GM19397 (cell line): ENCODE measurements around the gene MRGPRG.
"Not testable (repeated sequence)": the region's sequence is repeated elsewhere in the genome, so short reads cannot be mapped to it uniquely, and the experiment has no call there.

Source experiments
- ATAC-seq: cut with Tn5 transposase; IDR thresholded peaks from one replicate; pipeline ENCODE4 v1.9.1; 2021; ENCODE audit warnings: mild to moderate bottlenecking, moderate library complexity; ENCODE audit not compliant: unreplicated experiment

The MRGPRG gene, protein sequence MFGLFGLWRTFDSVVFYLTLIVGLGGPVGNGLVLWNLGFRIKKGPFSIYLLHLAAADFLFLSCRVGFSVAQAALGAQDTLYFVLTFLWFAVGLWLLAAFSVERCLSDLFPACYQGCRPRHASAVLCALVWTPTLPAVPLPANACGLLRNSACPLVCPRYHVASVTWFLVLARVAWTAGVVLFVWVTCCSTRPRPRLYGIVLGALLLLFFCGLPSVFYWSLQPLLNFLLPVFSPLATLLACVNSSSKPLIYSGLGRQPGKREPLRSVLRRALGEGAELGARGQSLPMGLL

DNA sequence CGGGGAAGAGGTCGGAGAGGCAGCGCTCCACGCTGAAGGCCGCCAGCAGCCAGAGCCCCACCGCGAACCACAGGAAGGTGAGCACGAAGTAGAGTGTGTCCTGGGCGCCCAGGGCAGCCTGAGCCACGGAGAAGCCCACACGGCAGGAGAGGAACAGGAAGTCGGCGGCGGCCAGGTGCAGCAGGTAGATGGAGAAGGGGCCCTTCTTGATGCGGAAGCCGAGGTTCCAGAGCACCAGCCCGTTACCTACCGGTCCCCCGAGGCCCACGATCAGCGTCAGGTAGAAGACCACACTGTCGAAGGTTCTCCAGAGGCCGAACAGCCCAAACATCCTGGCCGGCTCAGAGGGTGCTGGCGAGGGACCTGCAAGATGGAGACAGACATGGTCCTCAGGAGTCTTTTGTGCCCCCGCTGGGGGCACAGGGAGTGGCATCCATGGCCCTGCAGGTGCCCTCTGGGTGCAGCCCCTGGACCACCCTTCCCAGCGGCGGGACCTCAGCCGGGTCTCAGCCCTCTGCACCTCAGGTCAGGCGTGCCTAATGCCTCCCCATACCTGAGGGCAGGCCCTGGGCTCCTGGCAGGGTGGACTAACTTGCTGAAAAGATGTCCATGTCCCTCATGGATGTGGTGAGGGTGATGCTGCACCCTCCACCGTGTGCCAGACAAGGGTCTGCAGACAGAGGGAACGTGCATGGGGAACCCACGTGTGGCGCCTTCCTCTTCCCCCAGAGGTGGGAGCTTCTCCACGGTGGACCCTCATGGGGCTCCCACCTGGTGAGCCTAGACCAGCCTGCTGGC lies at the start of gene MRGPRG:
Gene MRGPRG, minus strand, starts transcription at position 331 of the 798 bp plus-strand sequence. Its CDS starts 0 bp downstream, at position 331.
- no peak for ATAC-seq

DNA sequence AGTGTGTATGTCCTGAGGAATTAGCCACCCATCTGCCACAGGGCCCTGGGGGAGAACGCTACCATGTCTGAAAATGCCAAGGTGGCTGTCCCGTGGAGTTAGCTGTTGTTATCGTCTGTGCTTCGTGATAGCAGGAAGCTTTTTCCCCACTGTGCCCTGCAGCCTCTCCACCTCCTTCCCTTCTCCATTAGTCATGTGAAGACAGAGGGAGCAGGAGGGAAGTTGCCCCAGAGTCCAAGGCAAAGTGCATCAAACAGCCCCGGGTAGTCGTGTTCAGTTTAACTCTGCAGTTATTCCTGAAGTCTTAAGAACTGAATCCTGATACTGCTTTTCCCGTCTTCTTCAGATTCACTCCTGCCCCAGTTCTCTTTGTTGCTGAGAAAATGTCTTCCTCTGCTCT lies 43.9 kb upstream of the MRGPRG start:
- ATAC-seq = not testable (repeated sequence)

DNA sequence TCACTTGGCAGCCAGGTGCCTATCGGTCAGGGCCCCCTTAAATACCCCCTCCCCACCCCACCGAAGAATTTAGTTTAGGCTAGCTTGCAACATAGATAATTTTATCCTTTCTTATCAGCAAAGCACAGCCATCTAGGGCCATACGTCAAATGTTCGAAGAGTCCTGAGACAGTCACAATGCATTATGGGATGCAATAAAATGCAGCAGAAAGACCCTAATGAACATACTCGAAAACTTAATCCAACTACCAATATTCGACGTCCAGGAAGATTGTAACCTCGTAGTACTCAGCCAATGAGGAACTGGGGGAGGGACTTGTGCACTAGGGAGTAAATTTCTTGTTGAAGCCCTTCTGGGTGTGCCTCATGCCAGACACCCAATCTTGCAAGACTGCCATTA lies 43.2 kb upstream of the MRGPRG start:
- not testable (repeated sequence) for ATAC-seq

DNA sequence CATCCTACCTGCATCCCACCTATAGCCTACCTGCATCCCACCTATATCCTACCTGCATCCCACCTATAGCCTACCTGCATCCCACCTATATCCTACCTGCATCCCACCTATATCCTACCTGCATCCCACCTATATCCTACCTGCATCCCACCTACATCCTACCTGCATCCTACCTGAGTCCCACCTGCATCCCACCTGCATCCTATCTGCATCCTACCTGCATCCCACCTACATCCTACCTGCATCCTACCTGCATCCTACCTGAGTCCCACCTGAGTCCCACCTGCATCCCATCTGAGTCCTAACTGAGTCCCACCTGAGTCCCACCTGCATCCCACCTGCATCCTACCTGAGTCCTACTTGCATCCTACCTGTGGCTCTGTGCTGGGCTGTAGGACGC lies 38.9 kb upstream of the MRGPRG start:
- ATAC-seq = not testable (repeated sequence)

DNA sequence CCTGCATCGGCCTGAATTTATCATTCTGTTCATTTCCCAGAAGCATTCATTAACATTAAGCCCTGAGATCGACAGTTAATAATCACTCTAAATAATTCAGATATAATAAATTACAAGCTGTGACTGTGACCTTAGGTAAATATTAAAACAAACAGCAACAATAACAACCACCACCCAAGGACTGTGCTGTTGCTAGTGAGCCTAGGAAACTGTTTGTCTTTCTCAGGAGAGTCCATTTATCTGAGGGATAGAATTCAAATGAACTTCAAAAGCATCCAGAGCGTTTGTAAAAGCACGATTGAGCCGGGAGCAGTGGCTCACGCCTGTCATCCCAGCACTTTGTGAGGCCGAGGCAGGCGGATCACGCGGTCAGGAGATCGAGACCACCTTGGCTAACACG lies 36.6 kb upstream of the MRGPRG start:
- ATAC-seq = not testable (repeated sequence)

DNA sequence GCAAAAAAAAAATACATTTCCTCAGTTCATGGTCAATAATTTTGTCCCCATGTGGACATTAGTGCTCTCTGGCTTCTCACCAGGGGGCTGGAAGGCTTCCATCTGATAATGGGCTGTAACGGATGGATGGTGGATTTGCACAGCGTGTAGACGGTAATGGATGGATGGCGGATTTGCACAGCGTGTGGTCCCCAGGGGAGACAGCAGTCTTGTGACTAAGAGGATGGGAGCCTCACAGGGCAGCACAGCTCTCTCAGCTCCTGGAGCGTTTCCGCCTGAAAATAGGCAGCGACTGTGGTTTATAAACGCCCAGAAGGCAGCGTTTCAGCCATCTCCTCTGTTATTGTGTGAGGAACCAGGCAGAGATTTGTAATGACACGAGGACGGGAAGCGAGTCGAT lies 36.2 kb upstream of the MRGPRG start:
- not testable (repeated sequence) for ATAC-seq

DNA sequence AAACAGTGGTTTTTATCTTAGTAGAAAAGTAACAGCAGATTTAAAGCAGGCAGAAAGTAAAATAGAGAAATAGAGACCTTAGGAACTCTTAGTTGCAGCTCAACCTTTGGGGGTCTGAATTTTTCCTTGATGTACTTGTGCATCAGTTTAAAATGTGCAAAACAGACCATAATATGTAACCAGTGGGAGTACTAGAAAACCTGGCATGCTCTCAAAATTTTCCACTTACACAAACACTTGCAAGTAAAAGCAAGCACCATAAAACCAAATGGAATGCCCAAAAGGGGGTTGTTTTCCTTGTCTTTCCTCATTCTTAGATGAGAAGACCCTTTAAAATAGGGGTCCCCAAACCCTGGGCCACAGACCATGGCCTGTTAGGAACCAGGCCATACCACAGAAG lies 26.5 kb upstream of the MRGPRG start:
- ATAC-seq = no peak

DNA sequence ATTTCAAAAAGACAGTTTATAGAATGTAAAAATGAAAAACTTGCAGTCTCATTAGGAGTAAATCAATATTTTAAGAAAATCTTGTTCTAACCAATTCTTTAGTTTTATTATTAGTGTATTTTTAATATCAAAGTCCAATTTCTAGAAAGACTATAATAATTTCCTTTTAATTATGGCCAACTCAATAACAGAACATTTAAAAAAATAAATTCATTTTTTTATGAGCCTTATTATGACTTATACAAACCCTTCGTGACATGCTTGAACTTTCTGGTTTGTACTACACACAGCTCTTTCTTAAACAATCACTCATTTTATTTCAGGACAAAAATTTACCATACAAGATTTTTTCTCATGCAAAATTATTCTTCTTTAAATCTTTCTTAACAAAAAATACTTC lies 25.3 kb upstream of the MRGPRG start:
- ATAC-seq = no peak

DNA sequence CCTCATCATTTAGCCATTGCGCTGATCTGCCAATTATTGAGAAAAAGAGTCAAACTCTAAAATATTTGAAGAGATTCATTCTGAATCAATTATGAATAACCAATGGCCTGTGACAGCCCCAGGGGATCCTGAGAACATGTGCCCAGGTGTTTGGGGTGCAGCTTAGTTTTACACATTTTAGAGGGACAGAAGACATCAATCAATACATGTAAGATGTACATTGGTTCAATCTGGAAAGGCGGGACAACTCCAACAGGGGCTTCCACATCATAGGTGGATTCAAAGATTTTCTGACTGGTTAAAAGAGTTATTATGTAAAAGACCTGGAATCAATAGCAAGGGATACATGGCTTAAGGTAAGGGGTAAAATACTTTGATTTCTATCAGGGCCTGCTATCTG lies 18.5 kb upstream of the MRGPRG start:
- no peak for ATAC-seq

DNA sequence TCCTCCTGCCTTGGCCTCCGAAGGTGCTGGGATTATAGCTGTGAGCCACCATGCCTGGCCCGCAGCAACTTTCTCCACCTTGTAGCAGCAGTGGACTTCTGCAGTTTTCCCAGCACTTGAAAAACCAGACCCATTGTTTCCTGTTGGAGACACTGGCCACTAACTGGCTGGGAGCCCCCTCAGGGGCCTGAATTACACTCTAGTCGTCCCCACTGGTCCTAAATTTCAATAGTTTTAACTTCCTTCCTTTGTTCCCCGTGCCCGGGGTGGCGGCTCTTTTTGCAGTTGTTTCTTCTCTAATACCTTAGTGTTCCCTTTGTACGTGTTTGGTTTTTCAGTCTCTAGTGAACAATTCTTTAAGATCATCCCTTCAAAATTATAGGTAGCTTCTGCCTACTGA lies 16.2 kb upstream of the MRGPRG start:
- no peak for ATAC-seq

DNA sequence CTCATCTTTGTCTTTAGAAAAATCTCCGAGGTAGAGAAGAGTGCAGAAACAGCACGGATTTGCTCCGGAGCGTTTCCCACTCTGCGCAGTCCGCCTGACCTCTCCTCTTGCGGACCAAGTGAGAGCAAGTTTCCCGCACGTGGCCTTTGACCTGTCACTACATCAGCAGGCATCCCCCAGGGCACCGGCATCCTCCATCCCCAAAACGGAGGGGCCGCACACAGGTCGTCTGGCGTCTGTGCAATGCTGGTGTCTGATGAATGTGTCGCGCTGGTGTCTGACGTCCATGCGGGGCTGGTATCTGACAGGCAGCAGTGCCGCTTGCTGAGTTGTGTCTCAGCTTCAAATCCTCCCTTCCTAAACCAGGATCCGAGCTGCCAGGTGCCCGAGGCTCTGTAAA lies 14.3 kb upstream of the MRGPRG start:
- ATAC-seq = no peak

DNA sequence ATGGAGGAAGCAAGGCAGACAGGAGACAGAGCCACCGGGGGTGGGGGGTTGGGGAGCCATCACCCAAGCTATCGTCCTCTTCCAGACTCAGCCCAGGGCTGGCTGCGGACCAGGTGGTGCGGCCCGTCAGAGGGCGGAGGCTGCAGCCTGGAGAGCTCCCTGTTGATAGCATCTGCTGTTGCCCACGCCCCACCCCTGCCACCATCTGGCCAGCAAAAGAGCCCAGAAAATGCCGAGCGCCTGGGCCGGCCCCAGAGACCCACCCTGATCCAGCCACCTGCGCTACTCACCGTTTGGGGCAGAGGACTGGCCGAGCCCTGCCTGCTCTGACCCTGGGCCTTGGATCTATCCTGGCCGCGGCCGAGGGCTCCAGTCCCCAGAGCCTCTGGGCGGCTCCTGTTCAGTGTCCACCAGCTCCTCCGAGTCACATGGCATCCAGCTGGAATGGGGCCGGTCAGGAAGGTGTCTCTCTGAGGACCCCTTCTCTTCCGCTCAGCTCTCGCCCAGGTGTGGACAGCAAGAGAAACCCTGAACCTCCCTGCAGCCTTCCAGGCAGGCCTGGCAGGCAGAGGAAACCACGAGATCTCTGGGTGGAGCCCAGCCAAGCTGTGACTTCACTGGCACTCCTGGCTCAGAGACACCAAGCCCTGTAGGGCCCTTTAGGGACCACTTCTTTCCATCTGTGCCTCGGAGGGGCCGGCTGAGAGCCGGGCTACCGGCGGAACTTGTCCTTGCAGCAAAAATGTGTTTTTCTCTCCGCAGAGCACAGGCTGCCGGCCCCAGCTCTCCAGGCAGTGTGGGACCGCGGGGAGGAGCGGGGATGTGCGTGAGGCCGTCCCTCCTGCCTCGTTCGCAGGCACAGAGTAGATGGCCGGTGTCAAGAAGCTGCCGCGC lies 13.5 kb upstream of the MRGPRG start, which contains the start of gene MRGPRE:
Gene MRGPRE, minus strand, starts transcription at position 567 of the 894 bp plus-strand sequence. CDS start 3,618 bp downstream, outside the sequence.
- no peak for ATAC-seq

DNA sequence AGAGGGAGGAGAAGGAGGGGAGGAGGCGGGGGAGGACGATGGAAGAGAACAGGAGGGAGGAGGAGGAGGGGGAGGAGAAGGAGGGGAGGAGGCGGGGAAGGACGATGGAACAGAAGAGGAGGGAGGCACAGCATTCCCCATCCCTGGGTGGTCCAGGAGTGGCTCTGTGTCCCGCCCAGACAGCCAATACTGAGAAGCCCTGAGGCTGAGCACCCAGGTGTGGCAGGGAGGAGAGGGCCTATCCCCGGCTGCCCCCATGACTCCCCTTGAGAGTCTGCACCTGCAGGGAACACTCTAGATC lies 12.9 kb upstream of the MRGPRG start:
- no peak for ATAC-seq

DNA sequence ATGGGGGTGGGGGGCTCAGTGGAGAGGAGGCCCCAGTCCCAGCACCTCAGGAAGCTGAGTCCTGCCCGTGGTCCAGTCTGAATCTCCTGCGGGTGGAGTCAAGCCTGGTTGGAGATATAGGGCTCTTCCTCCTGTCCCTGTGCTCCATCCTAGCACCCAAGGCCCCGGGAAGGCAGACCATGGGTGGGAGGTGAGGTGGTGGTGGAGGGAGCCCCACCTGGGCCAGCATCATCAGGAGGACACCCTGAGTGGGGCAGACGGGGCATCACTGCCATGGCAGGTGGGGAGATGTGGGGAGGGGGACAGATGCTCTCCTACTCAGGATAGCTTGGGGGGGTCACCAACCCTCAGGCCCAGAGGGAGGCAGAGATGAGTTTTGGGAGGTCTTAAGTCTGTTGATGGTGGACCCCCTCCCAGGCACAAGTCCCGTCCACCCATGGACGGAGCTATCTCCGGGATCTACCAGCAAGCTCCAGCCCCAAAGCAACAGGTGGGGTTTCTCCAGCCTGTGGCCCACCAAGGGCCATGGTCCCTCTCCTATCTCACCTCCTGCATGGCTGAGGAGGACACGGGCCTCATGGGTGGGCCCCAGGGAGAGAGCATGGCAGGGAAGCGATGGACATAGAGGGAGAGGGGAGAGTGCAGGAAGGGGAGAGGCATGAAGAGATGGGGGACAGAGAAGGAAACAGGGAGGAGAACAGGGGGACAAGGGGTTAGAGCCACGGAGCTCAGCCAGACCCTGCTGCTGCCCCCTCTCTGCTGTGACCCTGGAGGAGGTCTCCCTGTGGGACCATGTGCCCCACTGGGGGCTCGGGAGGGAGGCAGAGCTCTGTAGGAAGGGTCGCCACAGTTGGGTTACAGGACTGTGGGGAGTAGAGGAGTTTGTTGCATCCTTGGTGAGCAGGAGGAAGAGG lies 12.3 kb upstream of the MRGPRG start:
- ATAC-seq = no peak

DNA sequence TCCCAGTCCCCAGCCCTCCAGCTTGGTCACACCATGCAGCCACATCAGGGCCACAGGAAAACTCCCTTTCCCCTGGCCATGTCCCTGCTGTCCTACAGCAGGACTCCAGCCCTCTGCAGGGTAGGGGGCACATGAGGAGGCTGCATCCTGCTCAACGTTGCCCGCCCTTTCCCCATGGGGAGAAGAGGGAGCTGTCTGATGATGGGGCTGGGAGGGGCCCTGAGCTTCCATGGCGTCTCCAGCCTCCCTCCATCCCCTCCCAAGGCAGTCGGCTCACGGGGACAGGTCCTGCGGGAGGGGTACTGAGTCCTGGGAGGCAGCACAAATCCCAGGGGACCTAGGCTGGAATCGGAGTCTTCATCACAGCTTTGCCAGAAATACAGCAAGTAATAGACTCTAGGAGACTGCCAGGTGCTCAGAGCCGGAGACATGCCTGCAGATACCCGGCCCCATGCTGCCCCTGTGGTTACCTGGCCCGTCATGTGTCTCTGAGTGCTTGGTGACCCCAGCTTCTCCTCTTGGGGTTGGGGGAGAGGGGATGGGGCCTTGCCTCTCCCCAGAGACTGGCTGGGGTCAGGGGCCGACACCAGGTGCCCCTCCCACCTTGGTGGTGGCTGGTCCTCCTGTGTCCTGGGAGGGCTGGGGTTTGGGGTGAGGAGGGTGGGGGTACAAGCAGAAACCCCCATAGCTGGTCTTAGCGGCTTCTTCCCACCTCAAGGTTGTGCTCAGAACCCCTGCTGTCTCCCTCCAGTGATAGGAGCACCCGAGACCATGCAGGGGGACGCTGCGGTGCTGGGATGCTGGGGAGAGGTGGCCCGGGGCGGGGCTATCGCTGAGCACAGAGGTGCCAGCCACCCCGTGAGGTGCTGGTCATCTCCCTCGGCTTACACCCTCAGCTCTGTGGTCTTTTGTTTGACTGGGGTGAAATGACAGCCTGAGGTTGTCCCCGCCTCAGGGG lies 11.3 kb upstream of the MRGPRG start:
- no peak for ATAC-seq

DNA sequence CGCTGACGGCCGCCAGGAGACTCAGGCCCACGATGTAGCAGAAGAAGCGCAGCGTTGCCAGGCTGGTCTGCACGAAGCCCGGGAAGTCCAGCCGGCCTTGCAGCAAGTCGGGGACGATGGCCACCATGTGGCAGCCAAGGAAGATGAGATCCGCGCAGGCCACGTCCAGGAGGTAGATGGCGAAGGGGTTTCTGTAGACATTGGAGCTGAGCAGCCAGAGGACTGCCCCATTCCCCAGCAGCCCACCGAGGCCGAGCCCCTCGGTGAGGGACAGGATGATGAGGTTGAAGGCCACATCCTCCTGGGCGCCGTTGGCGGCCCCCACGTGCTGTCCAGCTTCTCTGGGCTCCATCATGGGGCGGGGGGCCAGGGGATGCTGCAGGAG lies 9.8 kb upstream of the MRGPRG start:
- ATAC-seq = no peak

DNA sequence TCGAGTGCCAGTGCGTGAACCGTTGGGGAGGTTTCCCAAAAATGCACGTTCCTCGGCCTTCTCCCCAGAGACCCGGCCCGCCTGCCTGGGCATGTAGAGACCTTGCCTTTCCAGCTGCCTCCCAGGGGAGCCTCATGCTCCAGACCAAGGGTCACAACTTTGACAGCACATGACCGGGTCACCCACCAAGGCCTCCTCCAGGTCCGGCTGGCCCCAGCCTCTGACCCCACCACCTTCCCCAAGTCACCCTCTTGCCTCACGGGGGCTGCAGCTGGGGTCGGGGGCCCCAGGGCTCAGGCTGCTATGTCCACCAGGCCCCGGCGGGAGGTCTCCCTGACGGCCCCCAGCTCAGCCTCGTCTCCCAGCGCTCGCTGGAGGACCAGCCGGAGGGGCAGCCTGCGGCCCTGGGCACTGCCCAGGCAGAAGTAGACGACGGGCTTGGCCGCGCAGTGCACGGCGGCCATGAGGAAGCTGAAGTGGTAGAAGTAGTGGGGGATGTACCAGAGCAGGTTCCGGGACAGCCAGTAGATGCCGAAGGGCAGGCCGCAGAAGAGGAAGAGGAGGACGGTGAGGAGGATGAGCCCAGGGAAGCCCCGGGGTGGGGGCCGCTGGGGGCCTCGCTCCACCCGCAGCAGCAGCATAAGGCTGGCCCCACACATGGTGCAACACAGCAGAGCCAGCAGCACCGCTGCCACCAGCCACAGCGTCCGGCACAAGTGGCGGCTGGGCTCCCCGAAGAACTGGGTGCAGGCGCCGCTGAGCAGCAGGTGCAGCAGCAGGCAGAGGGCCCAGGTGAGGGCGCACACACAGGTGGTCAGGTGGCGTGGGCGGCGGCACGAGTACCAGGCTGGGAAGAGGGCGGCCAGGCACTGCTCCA lies 9.2 kb upstream of the MRGPRG start:
- no peak for ATAC-seq

DNA sequence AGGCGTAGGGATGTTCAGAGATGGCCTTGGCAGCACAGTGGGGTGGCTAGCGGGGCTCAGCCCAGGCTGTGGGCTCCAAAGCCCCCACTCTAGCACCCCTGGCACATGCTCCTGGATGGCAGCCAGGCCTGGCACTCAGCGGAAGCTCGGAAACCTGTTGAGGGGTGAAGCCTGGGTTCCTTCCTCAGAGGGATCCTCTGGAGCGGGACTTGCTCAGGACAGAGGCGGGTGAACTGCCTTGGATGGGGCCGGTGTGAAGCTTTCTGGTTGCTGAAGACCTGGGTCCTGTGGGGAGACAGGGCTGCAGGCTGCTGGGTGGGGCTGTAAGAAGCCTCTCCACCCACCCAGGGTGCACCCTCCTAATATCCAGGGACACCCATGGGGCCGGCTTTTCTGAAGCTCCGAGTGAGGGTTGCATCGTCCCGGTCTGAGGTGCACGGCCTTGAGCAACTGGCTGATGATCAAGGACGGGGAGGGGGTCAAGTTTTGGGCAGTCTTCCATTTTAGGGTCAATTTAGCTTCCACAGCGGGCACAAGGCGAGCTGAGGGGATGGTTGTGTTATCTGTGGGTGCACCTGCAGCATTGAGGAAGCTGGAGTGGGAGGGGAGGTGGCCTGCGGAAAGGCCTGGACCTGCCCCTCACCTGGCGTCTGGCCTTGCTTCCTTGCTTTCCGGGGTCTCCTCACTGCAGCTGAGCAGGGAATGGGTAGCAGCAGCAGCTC lies 8.4 kb upstream of the MRGPRG start:
- no peak for ATAC-seq
